ENCODE results near the gene SMYD3.

SMYD3 gene

GRCh38 chr1:246306415-246307037, 200.6 kb downstream of the SMYD3 start:
- DNase-seq (ENCODE audit: low read depth in 2 of 2) = no peak

DNA sequence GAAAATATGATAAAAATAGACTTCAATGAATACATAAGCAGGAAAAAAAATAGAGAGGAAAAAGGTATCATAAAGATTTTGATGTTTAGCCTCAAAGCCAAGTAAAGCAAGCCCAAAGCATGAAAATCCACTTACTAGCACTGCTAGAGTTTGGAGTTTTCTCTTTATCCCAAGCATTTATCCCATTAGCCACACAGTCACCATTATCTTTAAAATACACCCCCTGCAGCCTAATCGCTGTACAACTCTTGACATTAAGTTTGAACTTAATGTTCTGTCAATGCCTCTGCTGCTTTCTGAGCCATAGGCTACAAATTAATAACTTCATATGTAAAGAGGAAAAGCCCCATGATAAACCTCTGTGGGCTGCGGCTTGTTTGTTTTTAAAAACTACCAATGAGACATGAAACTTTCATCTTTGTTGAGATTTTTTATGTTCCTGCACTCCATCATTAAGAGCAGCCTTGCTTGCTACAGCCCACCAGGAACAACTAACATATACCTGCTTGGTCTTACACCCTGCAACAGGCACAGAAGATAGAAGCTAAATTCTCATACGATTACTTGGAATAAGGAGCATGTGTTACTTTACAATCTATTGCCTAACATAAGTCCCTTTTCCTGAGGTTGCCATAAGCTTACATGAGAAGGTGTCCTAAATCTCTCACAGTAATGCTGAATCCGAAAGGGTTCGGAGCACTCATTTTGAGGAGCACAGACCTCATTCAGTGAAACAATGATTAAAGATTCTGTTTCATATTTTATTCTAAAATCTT, 202.4 kb downstream of the SMYD3 start:
- DNase-seq (ENCODE audit: low read depth in 2 of 2) = no peak

DNA sequence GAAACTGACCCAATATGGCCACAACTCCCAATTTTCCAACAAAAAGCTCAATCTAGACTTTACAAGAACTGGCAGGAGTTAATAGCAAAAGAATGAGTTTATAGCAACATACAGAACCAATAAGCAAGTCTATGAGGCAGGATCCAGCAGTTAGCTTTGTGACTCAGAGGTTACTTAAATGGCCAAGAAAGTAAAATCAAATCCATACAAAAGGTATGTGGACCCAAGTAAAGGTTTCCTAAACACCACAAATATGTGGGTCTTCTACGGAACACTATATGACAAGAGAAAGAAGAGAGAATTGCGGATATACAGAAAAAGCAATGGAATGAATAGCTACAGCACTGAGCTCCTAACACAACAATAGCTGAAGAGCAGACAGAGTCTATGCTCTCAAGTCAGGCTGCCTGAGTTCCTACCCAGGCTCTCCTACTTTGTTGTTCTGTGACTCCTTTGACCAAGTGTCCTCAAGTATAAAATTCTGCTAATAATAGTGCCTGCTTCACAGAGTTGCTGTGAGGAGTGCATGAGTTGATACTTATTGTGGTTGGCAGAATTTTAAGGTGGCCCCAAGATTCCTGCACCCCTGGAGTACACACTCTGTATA, 204.3 kb downstream of the SMYD3 start:
- DNase-seq (ENCODE audit: low read depth in 2 of 2) = no peak

DNA sequence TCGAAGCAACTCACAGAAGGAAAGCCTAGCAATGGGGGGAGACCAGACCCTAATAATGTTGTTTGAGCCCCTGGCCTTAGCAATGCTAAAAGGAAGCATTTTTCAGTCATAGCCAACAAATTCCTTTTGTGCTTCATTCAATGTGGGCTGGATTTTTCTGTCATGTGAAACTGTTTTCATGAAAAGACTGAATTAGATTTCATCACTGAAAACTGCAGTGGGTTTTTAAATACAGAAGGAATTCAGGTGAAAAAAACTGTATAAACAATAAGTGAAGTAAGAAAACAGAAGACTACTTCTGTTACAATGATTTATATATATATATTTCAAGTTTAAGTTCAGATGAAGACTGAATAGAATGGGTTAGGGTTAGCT, 204.8 kb downstream of the SMYD3 start:
- DNase-seq (ENCODE audit: low read depth in 2 of 2) = no peak

GRCh38 chr1:246301553-246302250, 205.4 kb downstream of the SMYD3 start:
- DNase-seq (ENCODE audit: low read depth in 2 of 2) = no peak

DNA sequence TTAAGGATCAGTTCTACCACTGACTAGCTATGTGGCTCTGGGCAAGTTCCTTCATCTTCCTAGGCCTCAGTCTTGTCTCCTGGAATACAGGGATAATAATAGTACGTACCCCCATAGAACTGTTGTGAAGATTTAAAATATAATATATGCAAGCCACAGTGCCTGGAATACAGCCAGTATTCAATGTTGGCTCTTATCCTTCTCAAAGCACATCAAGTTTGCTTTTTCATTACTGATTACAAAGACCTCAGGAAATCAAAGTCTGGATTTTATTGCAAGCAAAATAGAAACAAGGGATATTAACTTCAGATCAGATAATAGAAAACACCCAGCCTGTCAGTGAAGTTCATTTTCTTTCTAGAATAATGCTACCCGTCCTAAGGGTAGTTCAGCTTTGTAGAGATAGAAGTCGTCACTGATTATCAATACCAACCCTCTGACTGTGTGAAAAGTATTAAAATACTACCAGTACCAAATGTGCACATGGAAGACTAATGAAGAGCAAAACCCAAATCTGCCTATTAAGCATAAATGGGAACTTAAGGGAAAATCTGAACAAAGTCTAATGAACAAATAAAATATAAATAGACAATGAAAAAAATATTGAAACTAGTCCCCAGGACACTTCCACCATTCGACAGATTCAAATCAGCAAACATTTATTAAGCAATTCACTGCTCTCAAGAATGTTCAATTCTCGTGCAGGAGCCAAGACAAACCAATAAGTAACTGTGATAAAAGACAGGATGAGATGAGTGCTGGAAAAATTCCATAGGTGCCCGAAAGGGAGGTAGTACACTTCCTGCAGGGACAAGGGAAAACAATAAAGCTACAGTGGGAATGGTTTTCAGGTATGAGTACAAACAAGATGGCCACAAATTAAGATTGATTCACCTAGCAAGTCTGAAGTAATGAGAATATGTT, 206.2 kb downstream of the SMYD3 start:
- DNase-seq (ENCODE audit: low read depth in 2 of 2) = no peak

DNA sequence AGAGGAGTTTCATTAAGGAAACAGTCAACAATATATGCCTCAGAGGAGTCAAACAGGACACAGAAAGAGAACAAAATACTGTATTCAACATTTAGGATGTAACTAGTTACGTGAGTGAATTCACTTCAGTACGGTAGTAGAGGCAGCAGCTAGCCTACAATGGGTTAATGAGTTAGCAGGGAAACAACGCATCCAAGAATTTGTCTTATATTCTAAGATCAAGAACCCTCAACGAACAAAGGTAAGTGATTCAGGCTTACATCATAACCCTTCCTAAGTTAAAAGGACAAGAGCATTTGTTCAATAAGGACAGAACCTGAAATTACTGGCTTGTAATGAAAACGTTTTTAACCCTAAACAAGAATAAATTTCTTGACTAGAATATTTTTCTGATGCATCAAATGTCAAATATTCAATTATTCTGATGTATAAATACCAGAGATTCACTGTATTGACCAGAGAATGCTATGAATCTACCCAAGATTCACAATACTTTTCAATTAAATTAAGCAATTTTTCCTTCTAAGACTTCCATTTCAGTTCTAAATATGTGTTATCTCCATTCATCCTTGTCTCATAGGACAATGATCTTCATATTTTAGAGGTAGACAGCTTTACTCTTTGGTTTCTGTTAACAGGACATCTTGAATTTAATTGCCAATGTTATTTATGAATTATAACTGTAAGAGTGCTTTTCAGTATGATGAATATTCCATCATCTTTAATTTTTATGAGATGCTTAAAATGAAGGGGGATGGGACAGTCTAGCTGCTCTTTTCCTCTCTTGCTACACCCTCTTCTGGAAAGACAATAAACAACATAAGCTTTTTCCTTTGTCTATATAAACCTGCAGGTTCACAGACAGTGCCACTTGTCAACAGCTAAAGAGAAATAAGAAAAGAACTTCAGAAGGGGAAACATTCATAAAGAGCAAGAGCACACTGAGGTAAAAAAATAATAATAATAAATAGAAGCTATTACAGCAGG, 209.5 kb downstream of the SMYD3 start:
- DNase-seq (ENCODE audit: low read depth in 2 of 2) = no peak

DNA sequence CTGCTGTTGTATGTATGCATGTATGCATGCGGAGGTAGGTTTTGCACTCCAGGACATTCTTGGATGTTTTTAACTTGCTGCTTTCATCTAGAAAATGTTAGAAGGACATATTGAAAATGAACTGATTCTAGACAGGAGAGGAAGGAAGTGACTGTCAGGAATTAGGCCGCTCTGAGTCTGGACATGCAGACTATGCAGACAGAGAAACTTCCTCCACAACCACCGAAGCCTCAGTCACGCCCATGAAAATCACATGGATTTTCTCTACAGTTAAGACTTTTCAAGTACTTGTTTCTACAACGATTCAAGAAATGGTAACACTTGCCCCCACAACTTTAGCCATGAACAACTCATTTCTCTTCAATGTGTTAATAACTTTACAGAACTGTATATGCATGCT, 211.1 kb downstream of the SMYD3 start:
- no peak for DNase-seq (ENCODE audit: low read depth in 2 of 2)

- no peak for DNase-seq (ENCODE audit: low read depth in 2 of 2)
These were observed 211.7 kb downstream of the SMYD3 start for GRCh38 chr1:246295340-246295739.

DNA sequence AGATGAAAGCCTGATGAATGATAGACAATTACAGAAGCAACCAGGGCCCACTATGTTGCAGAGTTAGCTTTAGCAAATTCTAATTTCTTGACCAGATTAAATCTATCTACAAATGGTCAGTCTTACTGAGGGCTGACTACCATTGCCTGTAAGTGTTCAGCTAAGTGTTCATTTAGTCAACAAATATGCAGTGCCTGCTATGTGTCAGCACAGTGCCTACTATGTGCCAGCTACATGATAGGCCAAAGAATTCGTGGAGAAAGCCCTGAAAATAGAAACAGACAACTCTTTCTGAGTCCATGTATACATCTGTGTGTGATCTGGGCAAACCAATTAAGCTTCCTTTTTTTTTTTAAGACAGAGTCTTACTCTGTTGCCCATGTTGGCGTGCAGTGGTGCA, 212.8 kb downstream of the SMYD3 start:
- DNase-seq (ENCODE audit: low read depth in 2 of 2) = no peak

- no peak for DNase-seq (ENCODE audit: low read depth in 2 of 2)
These were observed 213.5 kb downstream of the SMYD3 start for GRCh38 chr1:246293366-246294121.

DNA sequence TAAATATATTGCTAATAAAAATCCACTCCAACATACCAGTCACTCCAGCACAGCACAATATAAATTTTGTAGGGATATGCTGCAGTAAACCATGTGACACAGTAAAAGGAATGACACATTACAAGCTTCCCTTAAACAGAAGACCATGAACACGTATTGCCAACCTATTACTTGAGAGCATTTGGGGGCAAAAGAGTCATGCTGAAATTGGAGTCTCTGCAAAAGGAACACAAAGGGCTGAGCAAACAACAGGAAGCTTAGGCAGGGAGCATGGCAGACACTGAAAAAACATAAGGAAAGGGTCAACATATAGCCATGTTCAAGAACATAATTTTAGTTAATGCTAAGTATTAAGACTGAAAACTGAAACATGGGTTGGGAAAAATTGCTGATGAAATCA, 214.5 kb downstream of the SMYD3 start:
- no peak for DNase-seq (ENCODE audit: low read depth in 2 of 2)

GRCh38 chr1:246291127-246291526, 216.0 kb downstream of the SMYD3 start:
- no peak for DNase-seq (ENCODE audit: low read depth in 2 of 2)

DNA sequence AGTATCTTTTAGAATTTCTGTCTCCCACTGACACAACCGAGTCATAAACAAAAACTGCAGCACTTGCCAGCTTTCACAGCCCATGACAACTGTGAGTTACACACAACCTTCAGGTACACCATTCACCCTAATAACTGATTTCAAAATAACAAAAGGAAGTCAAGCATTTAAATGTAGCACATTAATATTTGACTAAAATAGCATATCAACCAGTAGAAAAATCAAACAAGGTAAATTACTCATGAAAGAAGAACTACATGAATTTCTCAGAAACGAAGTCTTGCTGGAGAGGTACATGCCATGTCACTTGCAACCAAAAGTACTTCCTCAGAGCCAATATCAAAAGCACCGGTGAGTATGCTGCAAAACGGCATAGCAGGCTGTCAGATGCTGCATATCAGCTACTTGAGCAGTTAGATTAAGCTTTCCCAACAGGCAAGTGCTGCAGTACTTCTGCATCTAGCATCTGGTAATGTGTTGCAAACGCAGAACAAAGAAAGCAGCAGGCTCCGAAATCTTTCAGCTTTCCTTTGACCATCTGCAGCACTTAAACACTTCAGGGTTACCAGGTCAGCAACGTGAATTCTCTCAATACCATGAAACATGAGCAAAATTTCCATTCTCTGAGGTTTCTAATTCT, 223.2 kb downstream of the SMYD3 start:
- no peak for DNase-seq (ENCODE audit: low read depth in 2 of 2)

DNA sequence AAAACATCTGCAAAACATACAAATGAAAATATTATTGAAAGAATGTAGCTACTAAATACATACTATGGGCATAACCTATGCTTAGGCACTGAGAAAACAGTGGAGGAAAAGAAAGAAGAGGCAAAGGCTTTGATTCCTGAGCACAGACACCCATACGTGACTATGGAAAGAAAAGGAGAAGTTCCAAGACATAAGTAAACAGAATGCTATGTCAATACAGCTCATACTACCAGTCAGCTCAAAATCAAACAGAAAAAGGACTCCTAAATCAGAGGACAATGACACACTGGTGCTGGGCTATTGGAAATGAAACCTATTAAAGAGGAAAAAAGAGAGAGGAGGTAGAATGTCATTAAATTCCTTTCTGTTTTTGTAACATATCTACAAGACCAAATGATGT, 225.4 kb downstream of the SMYD3 start:
- no peak for DNase-seq (ENCODE audit: low read depth in 2 of 2)

- DNase-seq (ENCODE audit: low read depth in 2 of 2) = no peak
These were observed 225.9 kb downstream of the SMYD3 start for GRCh38 chr1:246281195-246281594.

DNA sequence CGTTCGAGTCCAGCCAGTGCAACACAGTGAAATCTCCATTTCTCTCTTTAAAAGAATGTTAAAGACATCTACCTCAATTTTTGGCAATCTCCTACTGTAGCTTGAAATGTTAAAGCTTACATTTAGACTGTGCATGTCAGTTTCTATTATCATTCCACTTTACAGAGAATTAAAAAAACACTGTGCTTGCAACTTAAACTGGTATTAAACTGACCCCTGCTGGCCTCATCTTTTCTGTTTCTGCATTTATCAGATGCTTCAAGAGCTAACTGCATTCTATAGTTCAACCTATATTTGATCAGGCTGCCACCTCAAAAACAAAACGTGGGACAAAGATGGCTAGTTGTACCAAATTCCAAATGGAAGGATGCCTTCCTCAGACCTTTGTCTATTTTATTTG, 226.5 kb downstream of the SMYD3 start:
- no peak for DNase-seq (ENCODE audit: low read depth in 2 of 2)

GRCh38 chr1:246279402-246279801, 227.7 kb downstream of the SMYD3 start:
- no peak for DNase-seq (ENCODE audit: low read depth in 2 of 2)

DNA sequence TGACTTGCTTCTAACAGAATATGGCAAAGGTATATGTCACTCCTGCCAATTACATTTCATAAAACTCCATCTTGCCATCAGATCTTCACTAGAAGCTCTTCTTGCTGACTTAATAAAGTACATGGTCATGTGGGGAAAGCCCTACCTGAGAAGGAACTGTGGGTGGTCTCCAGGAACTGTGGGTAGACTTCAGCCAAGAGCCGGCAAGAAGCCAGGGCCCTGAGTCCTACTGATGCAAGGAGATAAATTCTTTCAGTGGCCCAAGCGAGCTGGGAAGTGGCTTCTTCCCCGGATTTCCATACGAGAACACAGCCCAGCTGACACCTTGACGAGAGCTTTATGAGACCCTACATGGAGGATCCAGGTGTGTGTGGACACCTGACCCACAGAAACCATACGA, 228.7 kb downstream of the SMYD3 start:
- no peak for DNase-seq (ENCODE audit: low read depth in 2 of 2)
